ENCODE data around the gene CCT6A.
"Not testable (repeated sequence)": the region's sequence is repeated elsewhere in the genome, so short reads cannot be mapped to it uniquely, and the experiment has no call there.

- TF ChIP-seq POLR2A (IDR thresholded peaks at IDR 0.05; ENCODE audit: low read depth, low read length); TAF1 (IDR thresholded peaks at IDR 0.05; ENCODE audit: low read depth, low read length); POLR2AphosphoS5 (IDR thresholded peaks at IDR 0.05; ENCODE audit: low read depth, low read length); POU2F2 (IDR thresholded peaks at IDR 0.05; ENCODE audit: low read depth, low read length); PAX5 (IDR thresholded peaks at IDR 0.05; ENCODE audit: insufficient read depth, low read length, severe bottlenecking): not testable (repeated sequence)
- TF ChIP-seq SPI1 (IDR thresholded peaks at IDR 0.05; ENCODE audit: low read depth, low read length) = peak; percentile 12; the same call in 1 of the 2 replicates
Measured at GRCh38 chr7:56045758-56046157, 5.8 kb upstream of the CCT6A start.

All from GM12891 (cell line).